HG03442 (cell line): ENCODE measurements around the gene APOB.

Experiments used
- ATAC-seq: cut with Tn5 transposase; IDR thresholded peaks from one replicate; pipeline ENCODE4 v1.9.1; 2021; ENCODE audit warnings: mild to moderate bottlenecking, moderate library complexity; ENCODE audit not compliant: unreplicated experiment

The APOB gene

GRCh38 chr2:21020031-21020667, 23.7 kb downstream of the APOB start:
- ATAC-seq = no peak

GRCh38 chr2:21019678-21020021, 24.2 kb downstream of the APOB start:
- ATAC-seq = no peak

- no peak for ATAC-seq
Measured at GRCh38 chr2:21019000-21019677, 24.7 kb downstream of the APOB start.

- no peak for ATAC-seq
Measured at GRCh38 chr2:21018290-21018689, 25.6 kb downstream of the APOB start.

GRCh38 chr2:21017748-21018276, 26.1 kb downstream of the APOB start:
- no peak for ATAC-seq

- no peak for ATAC-seq
Measured at GRCh38 chr2:21015281-21015645, 28.6 kb downstream of the APOB start.

GRCh38 chr2:21014364-21015280, 29.3 kb downstream of the APOB start:
- no peak for ATAC-seq

GRCh38 chr2:21013043-21013816, 30.6 kb downstream of the APOB start:
- no peak for ATAC-seq

GRCh38 chr2:21012557-21012937, 31.3 kb downstream of the APOB start:
- no peak for ATAC-seq

- ATAC-seq = no peak
Measured at GRCh38 chr2:21011876-21012556, 31.9 kb downstream of the APOB start.

GRCh38 chr2:21011453-21011852, 32.4 kb downstream of the APOB start:
- no peak for ATAC-seq

GRCh38 chr2:21010813-21011439, 32.9 kb downstream of the APOB start:
- no peak for ATAC-seq

- no peak for ATAC-seq
Measured at GRCh38 chr2:21009662-21010225, 34.1 kb downstream of the APOB start.

GRCh38 chr2:21008790-21009661, 34.8 kb downstream of the APOB start:
- no peak for ATAC-seq

GRCh38 chr2:21008014-21008789, 35.7 kb downstream of the APOB start:
- no peak for ATAC-seq

GRCh38 chr2:21007129-21008013, 36.5 kb downstream of the APOB start:
- no peak for ATAC-seq
